ENCODE results near the gene EPHA1.

EPHA1 gene

DNA sequence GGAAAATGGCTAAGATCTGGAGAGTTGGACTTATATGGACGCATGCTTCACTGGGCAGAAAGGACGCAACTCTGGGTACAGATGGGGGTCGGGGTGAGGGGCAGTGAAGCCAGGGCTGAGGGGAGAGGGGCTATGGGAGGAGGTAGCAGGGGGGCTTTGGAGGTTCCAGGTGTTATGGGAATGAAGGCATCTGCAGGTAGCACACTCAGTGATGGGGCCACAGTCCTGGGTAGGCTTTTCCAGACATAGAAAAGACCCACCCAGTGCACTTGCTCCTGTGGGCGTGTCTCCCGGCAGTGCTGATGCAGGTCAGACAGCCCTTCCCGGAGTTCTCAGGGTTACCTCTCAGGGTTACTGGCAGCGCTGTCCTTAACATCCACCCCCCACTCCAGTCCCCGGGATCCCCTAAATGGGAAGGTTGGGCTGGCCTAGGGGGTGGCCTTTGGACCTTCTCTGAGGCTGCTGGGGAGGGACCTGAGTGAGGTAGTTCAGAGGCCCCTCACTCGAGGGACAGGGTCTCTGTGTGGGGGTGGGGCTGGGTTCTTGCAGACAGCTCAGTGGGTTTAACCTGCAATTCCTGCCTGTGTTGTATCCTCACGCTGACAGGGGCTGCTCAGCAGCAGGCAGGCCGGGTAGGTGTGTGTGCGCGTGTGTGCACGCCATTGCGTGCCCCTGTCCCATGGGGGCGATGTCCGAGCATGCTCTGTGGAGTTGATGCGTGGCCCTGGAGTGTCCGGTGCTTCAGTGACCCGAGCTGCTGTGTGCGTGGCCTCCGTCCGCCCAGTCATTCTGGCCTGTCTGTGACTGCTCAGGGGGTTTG, 21.3 kb downstream of the EPHA1 start:
- no peak for DNase-seq

DNA sequence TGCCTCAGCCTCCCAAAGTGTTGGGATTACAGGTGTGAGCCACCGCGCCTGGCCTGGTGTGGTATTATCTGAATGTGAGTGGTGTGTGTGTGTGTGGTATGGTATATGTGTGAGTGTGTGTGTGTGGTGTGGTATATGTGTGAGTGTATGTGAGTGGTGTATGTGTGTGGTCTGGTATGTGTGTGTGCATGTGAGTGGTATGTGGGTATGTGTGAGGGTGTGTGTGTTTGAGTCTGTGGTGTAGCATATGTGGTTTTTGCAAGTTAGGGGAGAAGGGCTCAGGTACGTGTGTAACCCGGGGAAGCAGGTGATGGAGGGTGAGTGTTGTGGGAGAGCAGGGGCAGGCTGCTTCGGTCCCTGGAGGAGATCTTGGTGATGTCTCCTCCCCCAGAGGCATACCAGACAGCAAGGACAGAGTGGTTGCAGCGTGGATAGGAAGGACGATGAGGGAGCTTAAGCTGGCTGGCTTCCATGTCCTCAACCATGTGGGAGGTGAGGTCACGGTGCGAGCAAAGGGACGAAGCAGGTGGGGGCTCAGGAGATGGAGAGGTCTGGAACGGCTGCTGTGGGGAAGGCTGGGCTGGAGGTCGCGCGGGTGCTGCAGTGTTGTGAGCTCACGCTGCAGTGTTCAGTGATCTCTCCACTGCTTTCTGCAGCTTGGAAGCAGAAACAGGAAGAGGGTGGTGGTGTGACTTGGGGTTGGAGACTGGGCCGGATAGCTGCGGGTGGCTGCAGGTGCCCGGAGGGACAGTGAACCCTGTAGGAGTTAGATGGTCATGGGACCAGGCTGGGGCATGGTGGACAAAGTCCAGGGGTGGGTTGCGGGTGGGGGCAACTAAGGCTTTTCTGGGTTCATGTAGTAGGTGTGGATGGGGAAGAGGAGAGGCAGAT, 22.5 kb downstream of the EPHA1 start:
- no peak for DNase-seq

DNA sequence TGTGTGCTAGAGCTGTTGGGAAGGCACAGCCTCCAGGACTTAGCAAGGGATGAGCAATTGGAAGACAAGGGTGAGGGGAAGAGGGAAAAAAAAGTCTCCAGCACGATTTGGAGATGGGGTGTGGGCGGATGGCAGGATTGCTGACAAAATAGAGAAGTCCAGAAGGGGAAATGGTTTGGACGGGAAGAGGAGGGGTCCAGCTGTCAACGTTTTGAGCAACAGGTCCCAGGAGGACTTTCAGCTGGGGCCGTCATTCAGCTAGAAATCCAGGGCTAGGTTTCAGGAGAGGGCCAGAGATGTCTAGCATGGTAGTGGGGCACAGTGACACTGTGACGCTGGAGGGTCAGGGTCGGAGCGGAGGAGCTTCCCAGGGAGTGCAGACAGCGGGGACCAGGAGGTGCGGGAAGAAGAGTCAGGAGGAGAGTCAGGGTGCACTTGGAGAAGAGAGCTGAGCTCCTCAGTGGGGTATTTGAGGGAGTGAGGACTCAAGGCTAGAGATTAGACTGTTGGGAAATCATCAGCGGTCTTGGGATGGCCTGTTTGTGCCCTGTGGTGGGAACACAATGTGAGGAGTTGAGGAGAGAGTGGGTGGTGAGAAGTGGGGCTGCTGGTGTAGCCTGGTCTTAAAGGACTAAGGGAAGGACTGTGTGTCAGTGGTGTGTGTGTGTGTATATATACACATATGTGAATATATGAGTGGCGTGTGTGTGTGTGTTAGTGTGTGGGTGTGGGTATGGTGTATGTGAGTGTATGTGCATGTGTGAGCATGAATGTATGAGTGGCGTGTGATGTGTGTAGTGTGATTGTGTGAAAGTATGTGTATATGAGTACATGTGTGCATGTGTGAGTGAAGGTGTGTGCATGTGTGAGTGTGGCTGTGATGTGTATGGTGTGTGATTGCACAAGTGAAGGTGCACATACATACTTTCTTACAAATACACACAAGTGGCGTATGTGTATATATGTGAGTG, 23.7 kb downstream of the EPHA1 start:
- DNase-seq = no peak

DNA sequence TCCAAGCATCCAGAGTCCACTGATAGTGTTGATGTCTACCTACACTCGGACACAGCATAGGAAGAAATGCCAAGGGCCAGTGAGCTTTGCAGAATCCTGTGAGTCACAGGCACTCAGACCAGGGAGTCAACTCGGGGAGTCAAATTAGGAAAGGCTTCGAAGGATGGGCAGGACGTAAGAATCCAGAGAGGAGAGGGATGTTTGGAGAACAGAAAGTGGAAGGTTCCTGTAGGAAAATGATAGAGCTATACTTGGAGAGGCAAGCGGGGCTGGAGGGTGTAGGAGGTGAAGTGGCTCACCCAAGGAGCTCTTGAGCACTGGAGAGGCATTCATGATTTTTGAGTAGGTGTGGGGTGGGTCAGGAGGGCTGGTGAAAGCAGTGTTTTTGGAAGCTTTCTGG, 24.5 kb downstream of the EPHA1 start:
- no peak for DNase-seq

DNA sequence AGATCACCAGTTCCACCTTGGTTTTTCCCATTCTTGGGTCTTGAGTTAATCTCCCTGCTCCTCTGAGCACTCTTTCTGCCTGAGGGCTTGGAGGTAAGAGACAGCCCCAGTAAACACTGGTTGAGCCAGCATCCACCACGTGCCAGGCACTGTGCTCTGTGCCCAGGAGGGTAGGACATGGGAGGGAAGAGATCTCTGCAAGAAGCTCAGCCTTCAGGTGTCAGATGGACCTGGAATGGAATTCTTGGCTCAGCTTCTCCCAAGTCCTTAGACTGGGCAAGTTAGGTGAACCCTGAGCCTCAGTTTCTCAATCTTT, 25.1 kb downstream of the EPHA1 start:
- DNase-seq = no peak

DNA sequence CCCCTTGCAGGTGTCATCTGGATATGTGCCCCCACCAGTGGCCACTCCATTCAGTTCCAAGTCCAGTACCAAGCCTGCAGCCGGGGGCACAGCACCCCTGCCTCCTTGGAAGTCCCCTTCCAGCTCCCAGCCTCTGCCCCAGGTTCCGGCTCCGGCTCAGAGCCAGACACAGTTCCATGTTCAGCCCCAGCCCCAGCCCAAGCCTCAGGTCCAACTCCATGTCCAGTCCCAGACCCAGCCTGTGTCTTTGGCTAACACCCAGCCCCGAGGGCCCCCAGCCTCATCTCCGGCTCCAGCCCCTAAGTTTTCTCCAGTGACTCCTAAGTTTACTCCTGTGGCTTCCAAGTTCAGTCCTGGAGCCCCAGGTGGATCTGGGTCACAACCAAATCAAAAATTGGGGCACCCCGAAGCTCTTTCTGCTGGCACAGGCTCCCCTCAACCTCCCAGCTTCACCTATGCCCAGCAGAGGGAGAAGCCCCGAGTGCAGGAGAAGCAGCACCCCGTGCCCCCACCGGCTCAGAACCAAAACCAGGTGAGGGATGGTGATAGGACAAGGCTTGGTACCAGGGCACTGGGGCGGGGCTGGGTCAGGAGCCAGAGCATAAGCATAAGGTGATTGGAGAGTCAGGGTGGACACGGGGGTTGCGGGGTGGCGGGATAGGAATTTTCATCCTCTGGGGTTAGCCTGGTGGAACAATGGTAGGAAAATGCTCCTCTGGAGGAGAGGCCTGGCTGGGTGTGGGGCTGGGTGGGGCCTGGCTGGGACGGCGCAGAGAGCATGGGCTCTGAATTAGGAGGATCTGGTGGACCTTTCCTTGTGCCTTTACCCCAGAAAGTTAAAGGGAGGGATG, 25.6 kb downstream of the EPHA1 start:
- DNase-seq = no peak

DNA sequence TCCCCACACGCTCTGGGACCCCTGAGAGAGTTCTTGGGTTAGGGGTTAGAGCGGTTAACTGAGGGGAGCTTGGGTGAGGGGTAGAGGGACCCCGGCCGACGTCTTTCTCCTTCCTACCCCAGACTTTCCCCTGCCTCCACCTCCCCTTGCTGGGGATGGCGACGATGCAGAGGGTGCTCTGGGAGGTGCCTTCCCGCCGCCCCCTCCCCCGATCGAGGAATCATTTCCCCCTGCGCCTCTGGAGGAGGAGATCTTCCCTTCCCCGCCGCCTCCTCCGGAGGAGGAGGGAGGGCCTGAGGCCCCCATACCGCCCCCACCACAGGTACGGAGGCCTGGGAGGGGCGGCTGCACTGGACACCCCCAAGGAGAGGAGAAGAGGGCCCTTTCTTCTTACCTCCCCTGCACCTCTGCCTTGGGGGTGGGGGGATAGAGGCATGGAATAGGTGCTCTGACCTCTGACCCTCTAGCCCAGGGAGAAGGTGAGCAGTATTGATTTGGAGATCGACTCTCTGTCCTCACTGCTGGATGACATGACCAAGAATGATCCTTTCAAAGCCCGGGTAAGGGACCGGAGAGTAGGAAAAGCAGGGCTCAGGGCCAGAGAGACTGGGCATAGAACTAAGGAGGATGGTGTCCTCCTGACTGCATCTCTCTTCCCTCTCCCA, 26.4 kb downstream of the EPHA1 start:
- no peak for DNase-seq

DNA sequence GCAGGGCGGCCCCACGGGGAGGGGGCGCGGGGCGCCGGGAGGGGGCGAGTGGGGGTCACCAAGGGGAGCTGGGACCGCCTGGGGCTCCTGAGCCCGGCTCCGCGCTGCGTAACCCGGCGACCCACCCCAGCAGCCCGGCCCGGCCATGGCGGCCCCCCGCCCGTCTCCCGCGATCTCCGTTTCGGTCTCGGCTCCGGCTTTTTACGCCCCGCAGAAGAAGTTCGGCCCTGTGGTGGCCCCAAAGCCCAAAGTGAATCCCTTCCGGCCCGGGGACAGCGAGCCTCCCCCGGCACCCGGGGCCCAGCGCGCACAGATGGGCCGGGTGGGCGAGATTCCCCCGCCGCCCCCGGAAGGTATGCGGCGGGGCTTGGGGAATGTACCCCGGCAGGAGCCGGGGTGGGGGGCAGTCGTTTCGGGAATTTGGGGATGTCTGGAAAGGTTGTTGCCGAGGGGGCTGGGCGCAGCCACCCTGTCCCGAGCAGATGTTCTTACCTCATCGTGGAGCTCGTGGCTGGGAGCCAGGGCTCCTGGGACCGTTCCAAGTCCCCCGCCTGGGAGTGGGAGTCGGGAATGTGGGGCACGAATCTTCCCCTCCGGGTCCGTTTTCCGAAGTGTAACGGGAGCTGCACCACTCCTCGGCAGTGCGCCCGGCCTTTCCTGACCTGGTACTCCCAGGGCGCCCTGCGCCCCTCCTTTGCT, 27.1 kb downstream of the EPHA1 start:
- peak; percentile 30 for DNase-seq

DNA sequence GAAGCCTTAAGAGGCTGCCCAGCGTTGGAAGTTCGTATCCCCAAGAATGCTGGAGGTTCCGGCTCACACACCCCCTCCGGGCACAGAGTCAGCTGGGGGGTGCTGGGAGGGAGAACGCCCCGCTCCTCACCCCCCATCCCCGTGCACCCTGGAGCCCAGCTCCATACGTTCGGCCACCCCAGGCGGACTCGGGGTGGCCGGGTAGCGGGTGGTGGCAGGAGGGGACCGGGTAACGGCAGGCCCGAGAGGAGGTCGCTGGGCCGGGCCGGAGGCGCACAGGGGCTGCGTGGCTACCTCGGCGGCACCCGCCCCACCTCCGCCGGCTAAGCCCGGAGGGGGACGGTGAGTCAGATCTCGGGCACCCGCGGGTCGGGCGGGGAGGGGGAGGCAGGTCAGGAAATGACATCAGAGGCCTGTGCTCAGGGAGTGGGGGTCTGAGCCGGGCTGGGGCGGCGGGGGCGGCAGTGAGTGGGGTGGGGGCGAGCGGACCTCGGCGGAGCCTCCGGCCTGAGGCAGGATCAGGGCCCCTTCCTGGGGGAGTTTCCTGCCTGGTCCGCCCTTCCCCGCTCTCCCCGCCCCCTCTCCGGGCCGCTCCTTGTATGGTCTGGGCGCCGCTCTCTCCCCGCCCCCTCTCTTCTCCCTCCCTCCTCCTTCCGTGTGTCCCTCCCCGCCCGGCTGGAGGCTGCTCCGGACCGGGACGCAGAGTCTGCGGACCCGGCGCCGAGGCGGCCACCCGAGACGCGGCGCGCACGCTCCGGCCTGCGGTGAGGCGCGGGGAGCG, 27.8 kb downstream of the EPHA1 start, which contains the start of gene ZYX:
ZYX (plus strand) TSS at position 700 of the 781 bp plus-strand sequence. CDS start 227 bp downstream, outside the sequence.
- peak; percentile 41 for DNase-seq

DNA sequence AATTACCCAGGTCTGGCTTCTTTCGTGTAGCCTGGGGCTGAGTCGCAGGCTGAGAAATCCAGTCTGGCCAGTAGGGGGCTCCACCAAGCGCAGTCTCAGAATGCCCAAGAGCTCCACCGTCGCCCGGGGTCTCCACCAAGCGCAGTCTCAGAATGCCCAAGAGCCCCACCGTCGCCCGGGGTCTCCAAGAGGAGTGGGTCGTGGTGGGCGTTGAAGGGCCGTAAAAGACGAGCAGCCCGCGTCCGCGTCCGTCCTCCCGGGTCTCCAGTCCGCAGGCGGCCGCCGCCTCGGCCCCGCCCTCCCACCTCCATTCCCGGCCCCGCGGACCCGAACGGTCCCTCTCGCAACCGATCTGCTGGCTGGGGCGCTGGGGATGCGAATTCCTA, 28.4 kb downstream of the EPHA1 start:
- DNase-seq = peak; percentile 59

DNA sequence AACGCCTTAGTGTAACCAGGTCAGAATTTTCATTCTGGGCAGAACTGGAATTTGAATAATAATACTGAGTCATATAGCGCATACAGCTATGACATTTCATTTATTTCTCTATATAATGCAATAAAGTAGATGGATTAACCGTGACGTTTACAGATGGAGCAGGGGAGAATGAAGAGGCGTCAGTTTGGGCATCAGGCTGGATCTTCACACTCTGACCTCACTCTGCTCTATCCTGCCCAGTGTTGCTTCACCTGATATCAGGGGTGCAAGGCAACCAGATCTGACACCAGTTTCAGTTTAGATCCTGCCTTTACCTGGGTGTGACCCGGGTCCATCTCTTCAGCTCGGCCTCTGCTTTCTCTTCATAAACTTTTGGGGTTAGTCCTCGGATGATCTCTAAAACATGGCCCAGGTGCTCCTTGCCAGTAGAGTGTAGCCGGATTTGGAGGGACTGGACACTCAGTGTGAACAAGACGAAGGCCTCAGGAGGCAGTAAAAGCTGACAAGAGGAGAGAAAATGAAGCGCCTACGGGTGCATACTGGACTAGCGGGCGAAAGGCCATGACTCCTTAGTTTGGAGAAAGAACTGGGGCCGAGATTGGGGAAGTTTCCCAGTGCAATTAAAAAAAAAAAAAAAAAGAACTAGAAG, 28.9 kb downstream of the EPHA1 start:
- no peak for DNase-seq

DNA sequence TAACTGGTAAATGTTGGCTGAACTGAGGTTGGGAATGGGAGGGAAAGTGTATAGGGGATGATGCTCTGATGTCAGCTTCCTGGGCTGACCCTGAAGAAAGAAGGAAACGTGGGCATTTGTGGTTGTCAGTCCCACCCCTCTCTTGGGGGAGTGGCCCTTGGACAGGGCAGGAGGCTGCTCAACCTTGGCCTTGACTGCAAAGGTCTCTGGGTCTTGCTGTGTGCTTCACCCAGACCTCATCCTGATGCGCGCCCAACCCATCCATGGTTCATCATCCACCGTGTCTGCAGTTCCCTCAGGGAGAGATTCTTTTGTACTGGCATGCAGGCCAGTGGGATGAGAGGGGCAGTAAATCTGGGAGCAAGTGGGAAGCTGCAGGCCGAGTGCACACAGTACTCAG, 32.3 kb downstream of the EPHA1 start:
- DNase-seq = no peak

DNA sequence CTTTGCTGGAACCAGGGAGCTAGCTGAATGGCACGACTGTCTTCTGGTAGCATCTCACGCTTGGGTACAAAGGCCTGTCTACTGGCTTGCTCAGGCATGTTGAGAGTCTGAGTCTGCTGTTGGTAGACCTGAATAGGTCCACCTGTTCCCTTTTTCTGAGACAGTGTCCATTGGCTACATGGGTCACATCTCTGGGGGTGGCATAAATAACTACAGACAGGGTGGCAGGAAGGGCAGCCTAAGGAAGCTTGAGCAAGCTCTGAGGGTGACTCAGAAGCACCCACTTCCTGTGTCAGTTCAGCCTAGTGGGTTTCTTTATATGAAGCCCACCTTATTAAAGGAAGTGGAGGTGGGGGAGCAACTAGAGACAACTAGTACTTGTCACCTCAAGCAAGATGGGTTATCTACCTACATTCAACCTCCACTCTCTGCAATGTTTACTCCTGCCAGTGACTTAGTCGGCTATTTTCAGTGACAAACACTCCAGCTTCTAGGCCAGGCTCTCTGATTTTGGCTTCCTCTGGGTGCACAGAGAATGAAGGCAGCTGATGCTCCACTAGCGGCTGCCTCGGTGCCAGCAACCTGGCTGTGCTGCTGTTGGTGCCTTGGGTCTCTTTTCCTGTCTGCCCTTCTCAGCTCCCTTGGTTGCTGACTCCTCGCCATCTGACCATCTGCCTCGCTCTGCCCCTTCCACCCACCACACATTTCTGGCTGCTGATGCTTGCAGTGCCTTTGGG, 33.2 kb downstream of the EPHA1 start:
- no peak for DNase-seq

DNA sequence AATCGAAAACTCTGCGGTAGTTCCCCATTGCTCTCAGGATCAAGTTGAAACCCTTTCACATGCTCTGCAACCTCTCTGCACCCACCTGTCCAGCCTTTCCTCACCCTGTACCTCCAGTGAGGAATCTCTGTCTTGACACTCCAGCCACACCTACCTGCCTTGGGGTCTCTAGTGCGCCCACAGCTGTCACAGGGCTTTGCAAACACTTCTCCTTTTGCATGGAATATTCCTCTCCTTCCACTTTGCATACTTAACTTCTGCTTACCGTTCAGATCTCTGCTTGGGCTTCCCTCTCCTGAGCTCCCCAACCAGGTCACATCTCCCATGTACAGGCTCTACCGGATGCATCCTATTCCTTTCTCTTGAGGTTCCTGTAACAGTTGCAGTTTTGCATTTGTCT, 34.1 kb downstream of the EPHA1 start:
- no peak for DNase-seq

DNA sequence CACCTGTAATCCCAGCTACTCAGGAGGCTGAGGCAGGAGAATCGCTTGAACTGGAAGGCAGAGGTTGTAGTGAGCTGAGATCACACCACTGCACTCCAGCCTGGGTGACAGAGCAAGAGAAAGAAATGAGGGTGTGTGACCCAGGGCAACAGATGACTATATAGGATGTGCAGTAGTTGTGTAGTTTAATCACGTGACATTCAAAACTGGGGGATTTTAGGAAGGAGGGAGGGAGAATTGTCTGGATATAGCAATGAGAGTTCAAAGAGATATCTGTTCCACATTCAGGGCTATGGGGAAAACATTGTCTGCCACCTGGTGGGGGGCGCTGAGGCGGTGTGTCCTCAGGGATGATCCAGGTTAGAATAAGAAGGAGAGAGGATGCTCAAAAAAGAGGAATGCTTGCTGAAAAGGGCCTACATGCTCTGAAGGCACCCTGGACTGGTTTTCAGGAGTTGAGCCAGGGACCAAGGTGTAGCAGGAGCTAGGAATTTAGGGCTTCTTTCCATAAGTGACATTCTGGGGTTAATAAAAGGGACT, 35.3 kb downstream of the EPHA1 start:
- DNase-seq = no peak

DNA sequence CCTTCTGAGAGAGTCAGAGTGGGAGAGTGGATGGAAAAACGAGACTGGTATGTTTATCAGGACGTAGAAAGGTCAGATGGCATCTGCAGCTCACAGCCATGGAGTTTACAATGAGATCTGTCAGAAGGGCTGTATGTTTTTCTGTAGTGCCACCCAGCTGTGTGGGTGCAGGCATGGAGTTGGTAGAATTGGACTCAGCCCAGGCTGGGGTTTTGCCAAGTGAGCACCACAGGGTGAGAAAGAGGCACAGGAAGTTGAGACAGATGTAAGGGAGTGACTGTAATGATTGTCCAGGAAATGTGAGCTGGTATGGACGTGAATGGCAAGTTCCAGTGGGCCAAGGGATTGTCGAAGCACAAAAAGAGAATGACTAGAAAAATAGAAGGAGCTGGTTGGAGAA, 36.6 kb downstream of the EPHA1 start:
- DNase-seq = no peak

DNA sequence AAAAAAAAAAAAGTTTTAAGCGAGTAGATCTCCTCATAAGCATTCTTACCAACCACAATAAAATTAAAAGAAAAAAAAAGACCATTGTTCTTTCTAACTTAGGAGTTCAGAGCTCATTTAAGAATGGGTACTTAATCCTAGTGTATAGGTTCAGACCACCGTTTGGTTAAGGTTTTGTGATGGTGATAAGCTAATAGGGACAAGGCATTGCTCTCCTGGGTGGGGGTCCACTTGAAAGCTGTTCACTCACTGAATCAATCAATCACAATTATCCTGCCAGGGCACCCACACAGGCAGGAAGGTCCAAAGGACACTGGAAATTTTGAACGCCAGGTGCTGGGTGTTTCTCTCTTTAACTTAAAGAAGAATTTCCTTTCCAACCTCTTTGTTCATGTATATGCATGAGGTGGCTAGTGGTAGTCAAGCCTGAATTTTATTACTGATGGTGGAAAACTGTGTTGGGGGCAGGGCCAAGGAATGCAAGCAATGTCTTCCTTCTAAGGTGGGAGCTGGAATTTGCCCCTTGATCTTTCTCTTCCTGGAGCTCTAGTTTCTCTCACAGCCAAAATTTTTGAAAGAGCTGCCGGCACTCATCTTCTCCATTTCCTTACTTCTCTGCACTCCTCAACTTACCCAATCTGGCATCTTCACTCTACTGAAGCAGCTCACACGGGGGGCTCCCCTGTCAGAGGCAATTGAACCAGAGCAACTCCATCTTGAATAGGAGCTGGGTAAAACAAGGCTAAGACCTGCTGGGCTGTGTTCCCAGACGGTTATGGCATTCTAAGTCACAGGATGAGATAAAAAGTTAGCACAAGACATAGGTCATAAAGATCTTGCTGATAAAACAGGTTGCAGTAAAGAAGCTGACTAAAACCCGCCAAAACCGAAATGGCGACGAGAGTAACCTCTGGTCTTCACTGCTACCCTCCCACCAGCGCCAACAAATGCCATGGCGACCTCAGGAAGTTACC, 38.7 kb downstream of the EPHA1 start:
- DNase-seq = no peak
